Measurements from ENCODE around the gene ANTXR1.

DNA sequence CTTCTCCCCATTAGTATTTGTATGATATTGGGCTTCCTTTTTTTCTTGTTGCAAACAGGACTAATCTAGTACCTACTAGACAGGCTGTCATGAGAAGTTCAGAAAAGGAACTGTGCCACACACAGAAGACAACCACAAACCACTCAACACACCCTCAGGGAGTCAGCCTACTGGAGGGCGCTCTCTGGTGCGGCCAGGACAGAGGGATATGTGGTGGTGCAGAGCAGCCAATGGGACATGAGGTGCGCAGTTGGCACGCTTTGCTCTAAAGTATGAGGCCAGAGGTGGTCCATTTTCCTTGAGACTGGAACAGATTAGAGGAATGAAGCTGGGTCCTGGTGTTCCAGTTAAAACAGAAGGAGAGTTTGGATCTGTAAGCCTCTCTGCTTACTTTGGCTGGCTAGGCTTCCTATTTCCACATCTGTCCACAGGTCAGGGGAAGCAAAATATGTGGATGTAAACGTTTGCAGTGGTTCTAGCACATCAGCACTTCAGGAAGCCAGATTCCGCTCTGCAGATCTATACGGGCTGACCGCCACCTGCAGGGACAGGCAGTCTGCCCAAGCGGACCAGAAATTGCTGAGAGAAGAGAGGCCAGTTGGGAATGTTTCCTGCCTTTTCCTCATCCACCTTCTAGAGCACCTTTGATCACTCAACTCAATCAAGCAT is 260.0 kb downstream of the ANTXR1 start:
- TF ChIP-seq YY1 (IDR thresholded peaks at IDR 0.05; ENCODE audit: extremely low read depth, insufficient replicate concordance, low read depth, low read length) (no peak), RAD21 (IDR thresholded peaks at IDR 0.05; ENCODE audit: low read depth) (no peak), ELF1 (IDR thresholded peaks at IDR 0.05; ENCODE audit: borderline replicate concordance, low read depth) (no peak), ZNF274 (IDR thresholded peaks at IDR 0.05; ENCODE audit: low read depth, low read length) (no peak), SIN3A (IDR thresholded peaks at IDR 0.05; ENCODE audit: low read depth) (no peak), JUND (IDR thresholded peaks at IDR 0.05) (no peak), SP1 (IDR thresholded peaks at IDR 0.05; ENCODE audit: low read depth) (no peak), ZFX (IDR thresholded peaks at IDR 0.05) (no peak), TCF7L2 (IDR thresholded peaks at IDR 0.05; ENCODE audit: borderline replicate concordance, extremely low read depth, insufficient read depth, insufficient read length) (no peak)
- TF ChIP-seq, protein P1, sequence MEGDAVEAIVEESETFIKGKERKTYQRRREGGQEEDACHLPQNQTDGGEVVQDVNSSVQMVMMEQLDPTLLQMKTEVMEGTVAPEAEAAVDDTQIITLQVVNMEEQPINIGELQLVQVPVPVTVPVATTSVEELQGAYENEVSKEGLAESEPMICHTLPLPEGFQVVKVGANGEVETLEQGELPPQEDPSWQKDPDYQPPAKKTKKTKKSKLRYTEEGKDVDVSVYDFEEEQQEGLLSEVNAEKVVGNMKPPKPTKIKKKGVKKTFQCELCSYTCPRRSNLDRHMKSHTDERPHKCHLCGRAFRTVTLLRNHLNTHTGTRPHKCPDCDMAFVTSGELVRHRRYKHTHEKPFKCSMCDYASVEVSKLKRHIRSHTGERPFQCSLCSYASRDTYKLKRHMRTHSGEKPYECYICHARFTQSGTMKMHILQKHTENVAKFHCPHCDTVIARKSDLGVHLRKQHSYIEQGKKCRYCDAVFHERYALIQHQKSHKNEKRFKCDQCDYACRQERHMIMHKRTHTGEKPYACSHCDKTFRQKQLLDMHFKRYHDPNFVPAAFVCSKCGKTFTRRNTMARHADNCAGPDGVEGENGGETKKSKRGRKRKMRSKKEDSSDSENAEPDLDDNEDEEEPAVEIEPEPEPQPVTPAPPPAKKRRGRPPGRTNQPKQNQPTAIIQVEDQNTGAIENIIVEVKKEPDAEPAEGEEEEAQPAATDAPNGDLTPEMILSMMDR (IDR thresholded peaks at IDR 0.05 in 2 of 3, conservative IDR thresholded peaks at IDR 0.05 in 1 of 3; ENCODE audit: borderline replicate concordance in 1 of 3, insufficient read depth in 1 of 3, low read depth in 2 of 3, low read length in 2 of 3) = no peak
- TF ChIP-seq, protein P2, sequence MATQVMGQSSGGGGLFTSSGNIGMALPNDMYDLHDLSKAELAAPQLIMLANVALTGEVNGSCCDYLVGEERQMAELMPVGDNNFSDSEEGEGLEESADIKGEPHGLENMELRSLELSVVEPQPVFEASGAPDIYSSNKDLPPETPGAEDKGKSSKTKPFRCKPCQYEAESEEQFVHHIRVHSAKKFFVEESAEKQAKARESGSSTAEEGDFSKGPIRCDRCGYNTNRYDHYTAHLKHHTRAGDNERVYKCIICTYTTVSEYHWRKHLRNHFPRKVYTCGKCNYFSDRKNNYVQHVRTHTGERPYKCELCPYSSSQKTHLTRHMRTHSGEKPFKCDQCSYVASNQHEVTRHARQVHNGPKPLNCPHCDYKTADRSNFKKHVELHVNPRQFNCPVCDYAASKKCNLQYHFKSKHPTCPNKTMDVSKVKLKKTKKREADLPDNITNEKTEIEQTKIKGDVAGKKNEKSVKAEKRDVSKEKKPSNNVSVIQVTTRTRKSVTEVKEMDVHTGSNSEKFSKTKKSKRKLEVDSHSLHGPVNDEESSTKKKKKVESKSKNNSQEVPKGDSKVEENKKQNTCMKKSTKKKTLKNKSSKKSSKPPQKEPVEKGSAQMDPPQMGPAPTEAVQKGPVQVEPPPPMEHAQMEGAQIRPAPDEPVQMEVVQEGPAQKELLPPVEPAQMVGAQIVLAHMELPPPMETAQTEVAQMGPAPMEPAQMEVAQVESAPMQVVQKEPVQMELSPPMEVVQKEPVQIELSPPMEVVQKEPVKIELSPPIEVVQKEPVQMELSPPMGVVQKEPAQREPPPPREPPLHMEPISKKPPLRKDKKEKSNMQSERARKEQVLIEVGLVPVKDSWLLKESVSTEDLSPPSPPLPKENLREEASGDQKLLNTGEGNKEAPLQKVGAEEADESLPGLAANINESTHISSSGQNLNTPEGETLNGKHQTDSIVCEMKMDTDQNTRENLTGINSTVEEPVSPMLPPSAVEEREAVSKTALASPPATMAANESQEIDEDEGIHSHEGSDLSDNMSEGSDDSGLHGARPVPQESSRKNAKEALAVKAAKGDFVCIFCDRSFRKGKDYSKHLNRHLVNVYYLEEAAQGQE (IDR thresholded peaks at IDR 0.05; ENCODE audit: low read depth) = no peak
- TF ChIP-seq, protein P3, sequence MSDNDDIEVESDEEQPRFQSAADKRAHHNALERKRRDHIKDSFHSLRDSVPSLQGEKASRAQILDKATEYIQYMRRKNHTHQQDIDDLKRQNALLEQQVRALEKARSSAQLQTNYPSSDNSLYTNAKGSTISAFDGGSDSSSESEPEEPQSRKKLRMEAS (IDR thresholded peaks at IDR 0.05) = no peak

Measured in HCT116 (cell line).